Testis (tissue), 3 donors: ENCODE data around the gene PRR5L. TPM values are rescaled to one million over a fixed set of nuclear protein-coding genes. Genes with fewer than 3 reads are reported as not detected.
"Not testable (repeated sequence)": the region's sequence is repeated elsewhere in the genome, so short reads cannot be mapped to it uniquely, and the experiment has no call there.

Experiments
- DNase-seq: peaks from one replicate; pipeline ENCODE4 v3.0.0-alpha.2; 2019
- H3K27ac ChIP-seq, 2 donors: fragments of 200-600 bp; sonication (generic); one replicate each; pipeline ENCODE4 v1.5.1; 2019
- H3K27me3 ChIP-seq: fragments of 200-600 bp; sonication (generic); one replicate; pipeline ENCODE4 v1.5.1; 2019
- H3K36me3 ChIP-seq: fragments of 200-600 bp; sonication (generic); one replicate; pipeline ENCODE4 v1.5.1; 2017; ENCODE audit warnings: low read depth; ENCODE audit errors: missing control alignments
- H3K4me1 ChIP-seq: fragments of 200-600 bp; sonication (generic); one replicate; pipeline ENCODE4 v1.5.1; 2019
- H3K4me3 ChIP-seq, 2 donors: fragments of 200-600 bp; sonication (generic); one replicate each; pipeline ENCODE4 v1.5.1; 2017 to 2019
- H3K9me3 ChIP-seq: fragments of 200-600 bp; sonication (generic); one replicate; pipeline ENCODE4 v1.5.1; 2017
- CTCF ChIP-seq, 3 experiments: fragments of 450-650 bp in 2 of 3; fragments of 200-600 bp in 1 of 3; sonication (generic) in 1 of 3; IDR thresholded peaks; one replicate each; pipeline ENCODE4 v1.5.1; 2016 to 2019; ENCODE audit warnings: antibody characterized with exemption in 3 of 3, mild to moderate bottlenecking in 2 of 3, moderate library complexity in 1 of 3
- POLR2A ChIP-seq: fragments of 450-650 bp; IDR thresholded peaks from one replicate; pipeline ENCODE4 v1.6.1; 2017; ENCODE audit warnings: antibody characterized with exemption, mild to moderate bottlenecking, moderate library complexity
- WGBS, 2 donors: methylation state at CpG; one replicate each; pipeline ENCODE4 v1.1.5; 2018; 5-methylcytosine and 5-hydroxymethylcytosine counted together
- intact Hi-C: fragments of 100-400 bp; cut with DNase I; formaldehyde crosslinking; loops from one replicate; pipeline ENCODE4 v1.15.1; 2023; ENCODE audit warnings: low total_unique reads
- polyA plus RNA-seq: library from polyadenylated mRNA; stranded (reverse); fragments of 350-450 nt; fragmentation: Illumina TruSeq; extraction: RNeasy Lipid Tissue Mini Kit (QIAGEN cat#74804); gene quantifications from one replicate; pipeline ENCODE4 v1.2.3, GENCODE V29; 2014; ENCODE audit warnings: low read depth, low replicate concordance; ENCODE audit not compliant: insufficient read depth
- total RNA-seq, 2 donors: library from RNA; depleted of rRNA; stranded (reverse); fragments of >200 nt; gene quantifications; one replicate each; pipeline ENCODE4 v1.2.3, GENCODE V29; 2016

The PRR5L gene
- total and polyA plus RNA-seq, 3 donors from 2014 or later: 8.1 to 15.4 (median 14.7) TPM

GRCh38 chr11:36314434-36314767, 18.3 kb downstream of the PRR5L start:
- intact Hi-C loops: no loop called here
- no peaks in the 10 kb centered on the region for H3K36me3 ChIP-seq
- no peaks in the 10 kb centered on the region for H3K4me1 ChIP-seq
- H3K9me3 ChIP-seq: no peaks in the 10 kb centered on the region
- TF ChIP-seq POLR2A (no peak), CTCF (IDR thresholded peaks at IDR 0.05) (no peak)
- no peak overlapping the region for H3K4me3 ChIP-seq
- DNase-seq: no peak
- no peak overlapping the region for H3K27ac ChIP-seq
- WGBS, 2 donors: 70 to 71% methylated on average over 6 of the region's 6 CpGs
- H3K27me3 ChIP-seq: no peaks in the 10 kb centered on the region

- Histone ChIP-seq H3K27ac (no peak overlapping the region), H3K36me3 (no peaks in the 10 kb centered on the region), H3K27me3 (no peaks in the 10 kb centered on the region), H3K4me3 (no peak overlapping the region), H3K9me3 (no peaks in the 10 kb centered on the region), H3K4me1 (no peaks in the 10 kb centered on the region)
- intact Hi-C loops: no loop called here
- 73 to 83% methylated on average over 3 of the region's 3 CpGs for WGBS, 2 donors
- DNase-seq: no peak
- no peak for TF ChIP-seq POLR2A
- TF ChIP-seq CTCF (IDR thresholded peaks at IDR 0.05): no peak
Measured at GRCh38 chr11:36316049-36316448, 20.0 kb downstream of the PRR5L start.

GRCh38 chr11:36317992-36318391, 21.9 kb downstream of the PRR5L start:
- WGBS, 2 donors: 46 to 78% methylated on average over 2 of the region's 2 CpGs
- Histone ChIP-seq H3K4me3 (no peak overlapping the region), H3K27me3 (no peaks in the 10 kb centered on the region), H3K9me3 (no peaks in the 10 kb centered on the region), H3K4me1 (no peaks in the 10 kb centered on the region), H3K36me3 (no peaks in the 10 kb centered on the region), H3K27ac (no peak overlapping the region)
- TF ChIP-seq CTCF (IDR thresholded peaks at IDR 0.05) (no peak), POLR2A (no peak)
- intact Hi-C loops: no loop called here
- no peak for DNase-seq

- intact Hi-C loops, H3K27ac ChIP-seq, H3K27me3 ChIP-seq, H3K4me1 ChIP-seq, H3K36me3 ChIP-seq, H3K9me3 ChIP-seq: not testable (repeated sequence)
- DNase-seq: peak; percentile 54
- peak overlapping the region in 1 of 2 donors; percentile 11 for H3K4me3 ChIP-seq
- WGBS, 2 donors: 68 to 91% methylated on average over 15 of the region's 15 CpGs
Measured at GRCh38 chr11:36324956-36325355, 28.9 kb downstream of the PRR5L start.

- DNase-seq, H3K27me3 ChIP-seq, intact Hi-C loops, H3K27ac ChIP-seq, H3K4me1 ChIP-seq, H3K9me3 ChIP-seq, H3K36me3 ChIP-seq: not testable (repeated sequence)
- peak overlapping the region in 1 of 2 donors; percentile 11 for H3K4me3 ChIP-seq
- WGBS, 2 donors: 82 to 89% methylated on average over 5 of the region's 5 CpGs
Measured at GRCh38 chr11:36325403-36325802, 29.3 kb downstream of the PRR5L start.

GRCh38 chr11:36326524-36327419, 30.7 kb downstream of the PRR5L start:
- H3K9me3 ChIP-seq: no peaks in the 10 kb centered on the region
- no peak overlapping the region for H3K27ac ChIP-seq
- H3K27me3 ChIP-seq: no peaks in the 10 kb centered on the region
- DNase-seq: no peak
- H3K4me3 ChIP-seq: no peak overlapping the region
- H3K4me1 ChIP-seq: no peaks in the 10 kb centered on the region
- H3K36me3 ChIP-seq: no peaks in the 10 kb centered on the region
- 57 to 92% methylated on average over 3 of the region's 3 CpGs for WGBS, 2 donors
- TF ChIP-seq POLR2A: no peak
- no peak for TF ChIP-seq CTCF (IDR thresholded peaks at IDR 0.05)
- intact Hi-C loops: no loop called here
